K562 (cell line): ENCODE measurements around the gene TFEB. TPM values are rescaled to one million over a fixed set of nuclear protein-coding genes. Genes with fewer than 3 reads are reported as not detected.

ENCODE experiments used
- ATAC-seq: fragments of 200-7000 bp; cut with Tn5 transposase; 3 replicates; pipeline ENCODE4 v1.9.1; 2020; ENCODE audit warnings: moderate library complexity
- BruUV-seq: library from RNA; stranded (reverse); fragments of 400-500 nt; replicated peaks from 2 replicates; lab custom pipeline; 2021; lab: Mats Ljungman, UMichigan
- CTCF ChIA-PET: fragments of 300-600 bp; formaldehyde crosslinking; extraction: SDS; loops from one replicate; lab custom pipeline; 2021; ENCODE audit warnings: low intra/inter-chr PET ratio; lab: Yijun Ruan, JAX
- POLR2A ChIA-PET: fragments of 300-600, 350-650 bp; sonication (Branson Sonifier 250); formaldehyde crosslinking; extraction: SDS; loops from one replicate; lab custom pipeline; 2021; ENCODE audit warnings: antibody characterized with exemption, inconsistent platforms; lab: Yijun Ruan, JAX
- DNase-seq, 4 experiments: peaks; one replicate each; pipeline versions ENCODE4 v3.0.0 to v3.0.0-alpha.2; 2011 to 2018; ENCODE audit warnings: low spot score in 3 of 4, mixed read lengths in 3 of 4; ENCODE audit errors: extremely low read depth in 1 of 4
- FAIRE-seq: peaks from 2 replicates; lab custom pipeline; 2011; peaks lifted over from hg19 to GRCh38; lab: Jason Lieb, UNC
- H2AFZ ChIP-seq: 2 replicates; pipeline ENCODE4 v1.6.0; 2011; ENCODE audit warnings: low read depth, low read length, control low read depth, inconsistent platforms
- H3K27ac ChIP-seq: fragments of 200-600 bp; 3 replicates; pipeline ENCODE4 v1.8.0; 2011; ENCODE audit warnings: low read depth, mild to moderate bottlenecking, control low read depth, inconsistent platforms, low read length, moderate library complexity, mixed read lengths; ENCODE audit errors: extremely low read depth
- H3K27me3 ChIP-seq, 2 experiments: fragments of 300-600 bp in 1 of 2; 2 replicates in 1 of 2; 3 replicates in 1 of 2; pipeline versions ENCODE4 v1.6.0 to v1.8.0; 2011; ENCODE audit warnings: inconsistent platforms in 2 of 2, low read length in 2 of 2, mild to moderate bottlenecking in 1 of 2, mixed read lengths in 1 of 2, moderate library complexity in 1 of 2; ENCODE audit not compliant: control insufficient read depth in 2 of 2, insufficient read depth in 2 of 2
- H3K36me3 ChIP-seq: fragments of 300-600 bp; 3 replicates; pipeline ENCODE4 v1.8.0; 2011; ENCODE audit warnings: mild to moderate bottlenecking, low read length, inconsistent platforms; ENCODE audit not compliant: control insufficient read depth, insufficient read depth
- H3K4me1 ChIP-seq, 2 experiments: fragments of 200-600 bp in 1 of 2; replicated peaks in 1 of 2; 2 replicates in 1 of 2; 3 replicates in 1 of 2; pipeline versions ENCODE4 v1.5.1 to v1.8.0; 2011; ENCODE audit warnings: inconsistent platforms in 2 of 2, low read length in 2 of 2, mild to moderate bottlenecking in 1 of 2, mixed read lengths in 1 of 2, moderate library complexity in 1 of 2; ENCODE audit not compliant: control insufficient read depth in 2 of 2, insufficient read depth in 2 of 2
- H3K4me2 ChIP-seq: 2 replicates; pipeline ENCODE4 v1.6.1; 2011; ENCODE audit warnings: low read length, control low read depth, inconsistent platforms, mixed read lengths; ENCODE audit not compliant: insufficient read depth
- H3K4me3 ChIP-seq: fragments of 200-600 bp; sonication (generic), shearing (Covaris generic); 2 replicates; pipeline ENCODE4 v1.5.1; 2016; ENCODE audit warnings: control low read depth, inconsistent platforms
- H3K79me2 ChIP-seq: fragments of 200-600 bp; 3 replicates; pipeline ENCODE4 v1.8.0; 2011; ENCODE audit warnings: low read length, inconsistent platforms; ENCODE audit not compliant: control insufficient read depth, insufficient read depth
- H3K9ac ChIP-seq, 2 experiments: 2 replicates each; pipeline versions ENCODE4 v1.6.0 to v1.6.1; 2011; ENCODE audit warnings: low read depth in 2 of 2, low read length in 2 of 2, control low read depth in 1 of 2, inconsistent platforms in 1 of 2, mild to moderate bottlenecking in 1 of 2, mixed read lengths in 1 of 2; ENCODE audit not compliant: insufficient read depth in 1 of 2
- H3K9me1 ChIP-seq: one replicate; pipeline ENCODE4 v1.6.0; 2011; ENCODE audit warnings: inconsistent platforms, mild to moderate bottlenecking, low read length, moderate library complexity; ENCODE audit not compliant: control insufficient read depth, insufficient read depth
- H3K9me3 ChIP-seq: replicated peaks from 2 replicates; pipeline ENCODE4 v1.5.1; 2011; ENCODE audit warnings: low read depth, low read length, inconsistent platforms; ENCODE audit not compliant: control insufficient read depth, insufficient read depth
- H4K20me1 ChIP-seq: replicated peaks from 2 replicates; pipeline ENCODE4 v1.6.1; 2011; ENCODE audit warnings: low read length, inconsistent platforms, mixed read lengths; ENCODE audit not compliant: control insufficient read depth, insufficient read depth
- CHD4 ChIP-seq: fragments of 200-600 bp; sonication (generic); IDR thresholded peaks from 3 replicates; pipeline ENCODE4 v1.6.1; 2012; ENCODE audit warnings: low read depth, mild to moderate bottlenecking, mixed read lengths, low read length, inconsistent platforms; ENCODE audit not compliant: insufficient read depth, insufficient replicate concordance, poor library complexity, severe bottlenecking
- KLF1 ChIP-seq: fragments of 450-650 bp; IDR thresholded peaks from 2 replicates; pipeline ENCODE4 v1.6.1; 2016; ENCODE audit warnings: missing genetic modification characterization, missing compliant biosample characterization
- MEIS2 ChIP-seq: fragments of 450-650 bp; IDR thresholded peaks from 2 replicates; pipeline ENCODE4 v1.6.1; 2014; ENCODE audit warnings: mild to moderate bottlenecking; ENCODE audit not compliant: partially characterized antibody
- NCOA2 ChIP-seq, 2 experiments: fragments of 450-650 bp; IDR thresholded peaks; 2 replicates each; pipeline ENCODE4 v1.6.1; 2018; ENCODE audit warnings: mild to moderate bottlenecking in 2 of 2, moderate library complexity in 1 of 2; ENCODE audit not compliant: partially characterized antibody in 2 of 2
- PKNOX1 ChIP-seq: fragments of 450-650 bp; IDR thresholded peaks from 2 replicates; pipeline ENCODE4 v1.6.1; 2016
- ZBTB17 ChIP-seq: fragments of 450-650 bp; formaldehyde crosslinking; IDR thresholded peaks from 2 replicates; pipeline ENCODE4 v1.4.0; 2020; ENCODE audit warnings: mild to moderate bottlenecking
- ZEB2 ChIP-seq: fragments of 450-650 bp; IDR thresholded peaks from 2 replicates; pipeline ENCODE4 v1.6.1; 2016
- WGBS: fragments of 100-300 bp; shearing (Covaris generic); methylation state at CpG from one replicate; pipeline ENCODE4 v1.1.6; 2016; ENCODE audit warnings: low coverage, mixed read lengths; ENCODE audit not compliant: insufficient coverage; ENCODE audit errors: missing lambda C conversion rate; 5-methylcytosine and 5-hydroxymethylcytosine counted together
- in situ Hi-C: fragments of 300-500 bp; cut with MboI; formaldehyde crosslinking; loops from 4 replicates; pipeline ENCODE4 v1.15.0; 2018; ENCODE audit warnings: inconsistent platforms, mixed read lengths
- intact Hi-C: fragments of 100-400 bp; cut with micrococcal nuclease; formaldehyde crosslinking; loops from 2 replicates; pipeline ENCODE4 v1.14.2; 2022
- polyA plus RNA-seq, 8 experiments: library from polyadenylated mRNA; depleted of rRNA in 4 of 8; stranded (reverse) in 5 of 8; unstranded in 3 of 8; fragments of >200 nt; fragmentation: Nextera tagmentation in 2 of 8; fragmentation: Illumina TruSeq in 1 of 8; extraction: Ambion mirVana in 2 of 8; extraction: Trizol in 1 of 8; gene quantifications; 2 replicates each; pipeline versions ENCODE4 v1.2.1 to v1.2.3, GENCODE V29; 2011 to 2014; ENCODE audit warnings: inconsistent platforms in 1 of 8, missing spikeins in 1 of 8
- total RNA-seq, 7 experiments: library from RNA; depleted of rRNA in 6 of 7; stranded (reverse); fragments of >200 nt in 6 of 7; fragmentation: Illumina TruSeq in 2 of 7; extraction: Trizol in 2 of 7; gene quantifications; 2 replicates each; pipeline versions ENCODE4 v1.2.1 to v1.2.3, GENCODE V29; 2011 to 2021; ENCODE audit warnings: low replicate concordance in 1 of 7
- TF ChIP-seq, protein P1 (sequence below), 2 experiments: IDR thresholded peaks in 1 of 2; conservative IDR thresholded peaks in 1 of 2; 2 replicates each; pipeline ENCODE4 v1.6.1; 2016; ENCODE audit warnings: low read depth in 2 of 2, mild to moderate bottlenecking in 1 of 2, missing compliant biosample characterization in 1 of 2, missing genetic modification characterization in 1 of 2, moderate library complexity in 1 of 2

Gene TFEB
- total and polyA plus RNA-seq, 9 of the 15 experiments (the other 6 are each of a cell fraction or from before 2014, with no cell fraction given): 0.04 to 4.7 (median 2.0) TPM

- TF ChIP-seq NCOA2 (IDR thresholded peaks at IDR 0.05; ENCODE audit: partially characterized antibody in 2 of 2): no peak
- no peak for TF ChIP-seq ZEB2
These were observed 20.5 kb upstream of the TFEB start (continued) for GRCh38 chr6:41755895-41756294.

- in situ Hi-C loops (no loop called here), intact Hi-C loops (no loop called here)
- ATAC-seq: no peak
- no peak for FAIRE-seq
- no peaks in the 10 kb centered on the region for H3K9me3 ChIP-seq
- H4K20me1 ChIP-seq: no peaks in the 10 kb centered on the region
- 13% methylated on average over 3 of the region's 3 CpGs for WGBS
- BruUV-seq: no TSS peak
- H3K9ac ChIP-seq: no peak overlapping the region
- ChIA-PET POLR2A (interaction anchor here (0.8 to 1.9 kb wide), 5 partner anchors 17 to 298 kb away, joined by 3 to 8 read pairs (median 4); no protein-coding TSS in a partner anchor), CTCF (no interaction called here)
- no peak for DNase-seq
- H2AFZ ChIP-seq: no peak overlapping the region
- TF ChIP-seq KLF1 (tag) (no peak), PKNOX1 (0 out of 2 replicates have a peak, but pooled peaks have one; percentile 13), ZBTB17 (0 out of 2 replicates have a peak, but pooled peaks have one; percentile 38), MEIS2 (peak; percentile 70), CHD4 (no peak)
- TF ChIP-seq, protein P1, sequence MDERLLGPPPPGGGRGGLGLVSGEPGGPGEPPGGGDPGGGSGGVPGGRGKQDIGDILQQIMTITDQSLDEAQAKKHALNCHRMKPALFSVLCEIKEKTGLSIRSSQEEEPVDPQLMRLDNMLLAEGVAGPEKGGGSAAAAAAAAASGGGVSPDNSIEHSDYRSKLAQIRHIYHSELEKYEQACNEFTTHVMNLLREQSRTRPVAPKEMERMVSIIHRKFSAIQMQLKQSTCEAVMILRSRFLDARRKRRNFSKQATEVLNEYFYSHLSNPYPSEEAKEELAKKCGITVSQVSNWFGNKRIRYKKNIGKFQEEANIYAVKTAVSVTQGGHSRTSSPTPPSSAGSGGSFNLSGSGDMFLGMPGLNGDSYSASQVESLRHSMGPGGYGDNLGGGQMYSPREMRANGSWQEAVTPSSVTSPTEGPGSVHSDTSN (CRISPR knock-in tag; IDR thresholded peaks at IDR 0.05; ENCODE audit: low read depth): no peak
- TF ChIP-seq, protein P1 (tag; conservative IDR thresholded peaks at IDR 0.05; ENCODE audit: low read depth): 0 out of 2 replicates have a peak, but pooled peaks have one; percentile 52
- H3K4me2 ChIP-seq: no peak overlapping the region
- no peaks in the 10 kb centered on the region for H3K9me1 ChIP-seq
- H3K79me2 ChIP-seq: no peaks in the 10 kb centered on the region
- no peaks in the 10 kb centered on the region for H3K36me3 ChIP-seq
- H3K4me1 ChIP-seq: peaks cover 8 to 14% of the 10 kb centered on the region in 2 experiments; a peak in 4 of 5 replicates
- H3K27me3 ChIP-seq: peaks cover under 1 to 12% of the 10 kb centered on the region in 2 experiments
- H3K27ac ChIP-seq: no peak overlapping the region
- H3K4me3 ChIP-seq: no peak overlapping the region
These were observed 15.0 kb upstream of the TFEB start for GRCh38 chr6:41750374-41750773.
